Fibroblast of skin of back (primary cell): ENCODE measurements around the gene KCNE1. TPM values are rescaled to one million over a fixed set of nuclear protein-coding genes. Genes with fewer than 3 reads are reported as not detected.
A peak's percentile ranks its signal among the peaks of the same experiment; 100 is the strongest.
"Not testable (repeated sequence)": the region's sequence is repeated elsewhere in the genome, so short reads cannot be mapped to it uniquely, and the experiment has no call there.

Source experiments
- DNase-seq: peaks from one replicate; pipeline ENCODE4 v3.0.0-alpha.2; 2013
- polyA plus RNA-seq, 2 experiments: library from polyadenylated mRNA; unstranded; fragments of 120-200 nt; gene quantifications; one replicate each; pipeline ENCODE4 v1.2.1, GENCODE V29; 2013; ENCODE audit not compliant: insufficient read length in 2 of 2

Gene KCNE1
- 0.12 TPM for polyA plus RNA-seq (2013, experiment 1 of 2; ENCODE audit: insufficient read length)
- not detected for polyA plus RNA-seq (2013, experiment 2 of 2; ENCODE audit: insufficient read length)

- DNase-seq: no peak
Observed at GRCh38 chr21:34511787-34512455, at the start of gene KCNE1. KCNE1 (minus strand) TSS chr21:34512210; CDS start chr21:34449634, 62,576 bp downstream.

- no peak for DNase-seq
Observed at GRCh38 chr21:34561806-34562205, 49.8 kb upstream of the KCNE1 start.

- no peak for DNase-seq
Observed at GRCh38 chr21:34560609-34561008, 48.6 kb upstream of the KCNE1 start.

GRCh38 chr21:34560021-34560420 lies 48.0 kb upstream of the KCNE1 start:
- no peak for DNase-seq

GRCh38 chr21:34559089-34559631 lies 47.1 kb upstream of the KCNE1 start:
- DNase-seq: peak; percentile 36

- no peak for DNase-seq
Observed at GRCh38 chr21:34558166-34558565, 46.2 kb upstream of the KCNE1 start.

- no peak for DNase-seq
Observed at GRCh38 chr21:34557261-34557660, 45.3 kb upstream of the KCNE1 start.

GRCh38 chr21:34554670-34555069 lies 42.7 kb upstream of the KCNE1 start:
- not testable (repeated sequence) for DNase-seq

- DNase-seq: no peak
Observed at GRCh38 chr21:34554227-34554626, 42.2 kb upstream of the KCNE1 start.

- DNase-seq: peak; percentile 92
Observed at GRCh38 chr21:34553151-34553952, 41.3 kb upstream of the KCNE1 start.

- DNase-seq: peak; percentile 55
Observed at GRCh38 chr21:34552360-34553098, 40.5 kb upstream of the KCNE1 start.

- DNase-seq: no peak
Observed at GRCh38 chr21:34550182-34550799, 38.3 kb upstream of the KCNE1 start.

- no peak for DNase-seq
Observed at GRCh38 chr21:34548781-34549376, 36.9 kb upstream of the KCNE1 start.

- DNase-seq: no peak
Observed at GRCh38 chr21:34546542-34546941, 34.5 kb upstream of the KCNE1 start.

GRCh38 chr21:34545079-34545884 lies 33.3 kb upstream of the KCNE1 start:
- peak; percentile 93 for DNase-seq

- peak; percentile 79 for DNase-seq
Observed at GRCh38 chr21:34544032-34544496, 32.1 kb upstream of the KCNE1 start.

- DNase-seq: no peak
Observed at GRCh38 chr21:34543017-34543416, 31.0 kb upstream of the KCNE1 start.

- DNase-seq: no peak
Observed at GRCh38 chr21:34540206-34540605, 28.2 kb upstream of the KCNE1 start.

- peak; percentile 43 for DNase-seq
Observed at GRCh38 chr21:34537838-34538237, 25.8 kb upstream of the KCNE1 start.

GRCh38 chr21:34536820-34537219 lies 24.8 kb upstream of the KCNE1 start:
- DNase-seq: peak; percentile 81

- DNase-seq: peak; percentile 55
Observed at GRCh38 chr21:34536311-34536710, 24.3 kb upstream of the KCNE1 start.
